Activated CD4-positive, CD25-positive, alpha-beta regulatory T cell treated with anti-CD3 and anti-CD28 coated beads, Interleukin-2, amount 50 U/mL, for 16 hours (primary cell): ENCODE measurements around the gene SUMF1.
"Not testable (repeated sequence)": the region's sequence is repeated elsewhere in the genome, so short reads cannot be mapped to it uniquely, and the experiment has no call there.

ENCODE experiments used
- DNase-seq: peaks from one replicate; pipeline ENCODE4 v3.0.0-alpha.2; 2020; ENCODE audit warnings: low read depth, low spot score

Gene SUMF1

DNA sequence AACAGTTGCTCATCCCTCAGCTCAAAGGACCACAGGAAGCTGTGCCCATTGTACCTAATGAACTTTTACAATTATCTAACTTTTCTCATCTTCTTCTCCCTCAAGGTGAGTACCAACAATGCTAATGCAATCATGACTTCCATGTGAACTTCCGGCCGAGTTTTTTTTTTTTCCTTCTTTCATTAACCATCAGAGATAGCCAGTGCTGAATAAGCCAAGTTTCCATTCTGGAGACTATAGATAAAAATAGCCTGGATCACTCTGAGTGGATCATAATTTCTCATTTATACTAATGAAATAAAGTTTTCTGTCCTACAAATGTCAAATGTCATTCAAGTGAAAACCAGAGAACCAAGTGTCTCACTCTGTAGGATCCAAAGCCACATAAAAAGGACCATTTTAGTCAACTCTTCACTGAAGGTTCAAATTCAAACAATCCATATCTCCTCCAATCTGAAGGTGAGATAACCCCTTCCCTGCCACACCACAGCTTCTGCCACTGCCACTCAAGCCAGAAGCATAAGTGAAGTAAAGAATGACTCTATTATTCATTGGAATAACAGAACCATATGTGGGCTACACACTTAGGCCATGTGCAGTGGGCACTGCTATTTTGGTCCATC is 5.5 kb downstream of the SUMF1 start:
- no peak for DNase-seq

DNA sequence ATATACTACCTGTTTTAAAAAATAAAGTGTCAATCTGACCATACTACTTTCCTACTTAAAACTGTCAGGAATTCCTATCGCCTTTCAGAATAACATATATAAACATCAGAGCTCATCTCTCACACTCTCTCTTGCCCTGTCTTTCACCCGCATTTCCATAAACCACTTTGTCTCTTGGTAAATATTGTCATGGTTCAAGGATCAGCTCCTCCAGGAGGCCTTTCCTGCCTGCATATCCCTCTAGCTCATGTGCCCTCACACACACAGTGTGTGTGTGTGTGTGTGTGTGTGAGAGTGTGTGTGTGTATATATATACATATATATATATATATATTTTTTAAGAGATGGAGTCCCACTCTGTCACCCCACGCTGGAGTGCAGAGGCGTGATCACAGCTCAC is 6.7 kb downstream of the SUMF1 start:
- no peak for DNase-seq

GRCh38 chr3:4458961-4459360 is 8.1 kb downstream of the SUMF1 start:
- no peak for DNase-seq

- DNase-seq = not testable (repeated sequence)
Measured at GRCh38 chr3:4456780-4457179, 10.3 kb downstream of the SUMF1 start.

DNA sequence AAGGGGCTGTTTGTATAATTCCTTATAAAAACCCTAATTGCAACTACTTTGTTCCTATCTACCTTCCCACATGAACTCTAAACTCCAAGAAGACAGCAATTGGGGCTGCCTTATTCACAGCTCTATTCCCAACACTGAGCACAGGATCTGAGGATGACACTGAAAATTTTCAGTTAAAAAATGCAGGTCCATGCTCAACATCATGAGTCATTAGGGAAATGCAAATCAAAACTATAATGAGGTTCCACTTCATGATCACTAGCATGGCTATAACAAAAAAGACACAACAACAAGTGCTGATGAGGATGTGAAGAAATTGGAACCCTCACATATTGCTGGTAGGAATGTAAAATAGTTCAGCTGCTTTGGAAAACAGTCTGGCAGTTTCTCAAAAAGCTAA is 12.9 kb downstream of the SUMF1 start:
- DNase-seq = no peak

- no peak for DNase-seq
Measured at GRCh38 chr3:4449043-4449805, 17.8 kb downstream of the SUMF1 start.

- DNase-seq = no peak
Measured at GRCh38 chr3:4448187-4448586, 18.9 kb downstream of the SUMF1 start.

DNA sequence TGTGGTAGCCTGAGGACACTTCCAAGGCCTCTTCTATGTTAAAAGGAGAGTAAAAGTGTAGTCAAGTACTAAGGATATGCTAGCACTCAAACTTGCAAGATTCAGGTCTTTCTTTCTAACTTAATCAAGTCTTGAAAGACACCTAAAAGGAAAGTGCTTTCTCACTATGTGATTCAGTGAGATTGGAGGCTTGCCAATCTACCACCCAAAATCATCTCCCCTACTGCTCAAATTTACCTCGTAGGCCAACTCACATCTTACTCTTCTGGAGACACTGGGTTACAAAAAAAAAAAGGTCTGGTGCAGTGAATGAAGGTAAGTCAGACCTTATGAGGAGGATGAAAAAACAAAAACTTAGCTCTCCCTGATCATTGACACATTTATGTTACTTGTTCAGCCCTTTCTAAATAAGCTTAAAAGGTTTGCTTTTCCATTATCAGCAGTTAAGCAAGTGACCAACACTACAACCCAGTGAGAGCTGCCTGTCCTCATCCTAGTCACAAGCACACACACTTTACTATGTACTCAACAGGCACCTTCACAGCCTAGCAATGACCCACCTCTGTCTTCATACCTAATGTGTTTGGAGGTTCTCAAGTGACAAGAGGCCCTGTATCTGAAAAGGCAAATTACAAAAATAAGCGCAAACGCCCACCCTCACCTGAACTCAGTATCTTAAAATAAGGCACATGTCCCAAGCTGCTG is 19.6 kb downstream of the SUMF1 start:
- no peak for DNase-seq

GRCh38 chr3:4440951-4441350 is 26.1 kb downstream of the SUMF1 start:
- no peak for DNase-seq

DNA sequence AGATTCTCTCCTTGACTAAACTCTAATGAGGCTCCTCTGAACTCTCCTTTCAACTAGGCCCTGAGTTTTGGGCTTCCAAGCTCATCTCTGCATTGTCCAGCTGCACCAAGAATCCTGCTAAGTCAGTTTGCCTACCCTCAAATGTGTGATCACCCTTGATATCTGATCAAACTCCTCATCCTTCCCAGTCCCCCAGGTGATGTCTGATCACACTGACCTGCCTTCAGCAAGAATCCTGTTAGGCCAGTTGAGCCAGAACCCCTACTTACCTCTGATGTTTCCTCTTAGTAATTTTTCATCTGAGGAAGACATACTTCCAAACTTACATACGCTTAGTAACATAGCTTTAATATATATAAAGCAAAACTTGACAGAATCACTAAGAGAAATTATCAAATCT is 28.8 kb downstream of the SUMF1 start:
- no peak for DNase-seq

DNA sequence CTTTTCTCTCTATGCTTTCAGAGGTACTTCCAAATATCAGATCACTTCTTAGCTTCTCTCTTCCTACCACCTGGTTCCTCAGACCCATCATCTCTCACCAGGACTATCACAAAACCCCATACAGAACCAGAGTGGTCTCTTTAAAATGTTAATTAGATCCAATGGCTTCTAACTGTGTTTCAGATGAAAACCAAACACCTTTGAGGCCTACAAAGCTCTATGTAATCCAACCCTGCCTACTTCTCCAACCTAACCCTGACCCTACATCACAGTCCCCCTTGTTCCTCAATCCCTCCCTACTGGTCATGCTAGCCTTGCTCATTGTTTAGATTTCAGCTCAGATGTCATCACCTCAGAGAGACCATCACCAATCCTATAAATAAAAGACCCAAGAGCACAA is 34.8 kb downstream of the SUMF1 start:
- no peak for DNase-seq

DNA sequence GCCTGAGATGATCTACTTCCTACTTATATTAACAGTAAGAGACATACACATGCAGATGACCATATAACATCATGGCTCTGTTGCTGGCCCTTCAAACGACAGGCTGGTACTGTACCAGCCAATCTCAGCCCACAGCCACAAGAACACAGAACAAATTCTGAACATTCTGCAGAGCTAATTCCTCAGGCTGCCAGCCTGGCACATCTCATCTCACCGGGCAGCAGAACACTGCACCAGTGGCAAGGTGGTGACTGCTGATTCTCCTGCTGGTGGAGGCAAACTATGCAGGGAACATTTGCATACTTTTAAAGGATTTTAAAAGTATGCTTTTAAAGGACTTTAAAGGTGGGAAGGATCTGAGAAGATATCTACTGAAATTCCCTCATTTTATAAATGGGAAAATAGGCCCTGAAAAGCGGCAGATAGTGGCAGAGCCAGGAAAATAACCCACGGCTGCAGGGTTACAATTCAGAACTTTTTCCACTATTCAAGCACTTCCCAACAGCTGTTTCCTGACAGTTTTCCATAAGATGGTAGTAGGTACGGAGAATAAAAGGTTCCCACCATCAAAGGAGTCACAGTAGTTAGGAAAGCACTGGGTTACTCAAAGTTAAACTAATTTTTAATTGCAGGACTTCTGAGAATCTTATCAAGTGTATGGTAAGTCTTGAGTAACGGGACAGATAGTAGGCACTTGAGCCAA is 37.3 kb downstream of the SUMF1 start:
- no peak for DNase-seq

GRCh38 chr3:4426782-4427344 is 40.2 kb downstream of the SUMF1 start:
- DNase-seq = no peak

DNA sequence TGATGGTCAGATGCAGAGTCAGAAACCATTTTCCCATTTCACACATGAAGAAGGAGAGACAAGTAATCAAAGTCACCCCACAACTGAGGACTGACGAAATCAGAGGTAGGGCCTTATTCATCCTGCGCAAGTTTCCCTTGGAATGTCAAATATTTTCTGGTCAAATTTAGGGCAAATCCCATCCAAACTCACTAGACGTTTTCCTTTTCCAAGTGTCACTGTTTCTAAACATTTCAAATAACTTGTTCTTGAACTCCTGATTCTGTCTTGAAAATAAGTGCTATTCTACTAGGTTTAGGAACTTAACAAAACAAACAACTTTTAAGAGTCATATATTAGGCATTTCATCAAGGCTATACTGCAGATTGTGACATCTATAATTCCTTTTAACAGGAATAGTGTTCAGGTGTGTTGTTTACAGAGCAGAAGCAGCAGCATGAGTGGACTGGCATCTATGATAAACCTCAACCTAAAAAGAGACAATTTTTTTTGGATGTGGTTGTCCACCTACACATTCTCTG is 40.7 kb downstream of the SUMF1 start:
- DNase-seq = no peak

GRCh38 chr3:4425707-4426106 is 41.4 kb downstream of the SUMF1 start:
- DNase-seq = no peak

- DNase-seq = no peak
Measured at GRCh38 chr3:4425055-4425454, 42.0 kb downstream of the SUMF1 start.

DNA sequence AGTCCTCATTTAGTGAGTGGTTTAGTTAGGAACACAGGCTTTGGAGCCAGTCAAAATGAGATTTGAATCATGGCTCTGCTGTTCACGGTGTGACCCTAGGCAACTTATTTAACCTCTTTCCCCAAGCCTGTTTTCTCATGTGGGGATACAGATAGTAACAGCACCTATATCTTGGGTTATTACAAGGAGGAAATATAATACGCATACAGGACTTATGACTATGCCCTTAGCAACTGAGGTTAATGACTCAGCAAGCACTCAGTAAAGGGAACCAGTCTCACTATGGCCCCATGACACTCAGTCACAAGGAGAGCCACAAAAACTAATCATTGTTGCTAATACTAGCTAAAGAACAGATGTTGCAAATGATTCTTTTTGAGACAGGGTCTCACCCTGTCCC is 45.9 kb downstream of the SUMF1 start:
- DNase-seq = no peak

DNA sequence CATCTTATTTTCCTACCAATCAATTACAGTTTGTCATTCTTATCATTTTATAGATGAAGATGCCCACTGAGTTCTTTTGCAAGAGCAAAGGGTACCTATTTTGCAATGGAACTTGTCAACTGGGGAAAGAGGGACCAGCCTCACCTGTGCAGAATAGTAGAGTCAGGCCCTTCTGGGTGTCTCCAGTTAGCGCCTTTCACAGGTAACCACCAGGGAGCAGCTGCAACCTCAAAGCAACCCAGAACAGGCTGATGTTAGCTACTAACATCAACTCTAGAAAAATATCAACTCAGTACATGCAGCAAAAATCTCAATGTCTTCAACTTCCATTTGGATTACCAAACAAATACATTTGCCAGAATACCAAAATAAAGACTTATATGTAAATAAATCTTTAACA is 47.1 kb downstream of the SUMF1 start:
- DNase-seq = no peak

- DNase-seq = no peak
Measured at GRCh38 chr3:4419386-4419785, 47.7 kb downstream of the SUMF1 start.

DNA sequence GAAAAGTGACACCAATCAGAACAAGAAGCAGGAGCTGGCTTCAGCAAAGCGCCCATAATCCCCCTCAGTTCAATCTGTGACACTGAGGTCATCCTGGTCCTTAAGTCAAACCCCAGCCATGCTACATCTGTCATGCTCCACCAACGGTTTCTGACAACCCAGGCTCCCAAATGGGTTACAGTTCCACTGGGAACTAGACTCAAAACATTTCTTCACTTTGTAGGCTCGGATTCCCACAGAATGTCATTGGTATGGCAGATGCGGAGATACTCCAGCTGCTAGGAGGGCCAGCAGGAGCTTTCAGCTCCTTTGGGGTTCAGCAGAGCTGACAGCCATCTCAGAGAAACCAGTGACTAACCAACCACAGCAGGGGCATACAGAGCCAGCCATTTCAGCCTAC is 48.9 kb downstream of the SUMF1 start:
- no peak for DNase-seq

GRCh38 chr3:4417449-4417848 is 49.6 kb downstream of the SUMF1 start:
- no peak for DNase-seq

DNA sequence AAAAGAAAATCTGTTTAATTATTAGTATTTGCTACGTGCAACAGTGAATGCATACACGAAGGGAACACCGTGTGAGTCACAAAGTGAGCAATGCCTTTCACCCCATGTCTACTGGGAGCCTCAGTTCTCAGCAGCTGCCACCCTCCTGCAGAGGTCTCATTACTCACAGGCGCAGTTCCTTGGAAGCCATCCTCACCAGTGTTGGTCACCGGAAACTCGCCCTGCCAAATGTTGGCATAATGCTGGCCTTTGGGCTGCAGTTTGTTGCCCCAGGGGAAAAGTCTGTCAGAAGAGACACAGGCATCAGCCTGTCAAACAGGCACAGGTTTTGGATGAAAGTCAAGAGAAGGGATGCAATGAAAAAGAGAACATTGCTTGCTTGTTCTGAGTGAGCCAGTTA is 50.1 kb downstream of the SUMF1 start:
- DNase-seq = no peak
